Omental fat pad (tissue), 4 donors: ENCODE measurements around the gene SENP6. TPM values are rescaled to one million over a fixed set of nuclear protein-coding genes. Genes with fewer than 3 reads are reported as not detected.

Experiments used
- ATAC-seq: fragments of 150-250 bp; one replicate; pipeline ENCODE4 v1.9.1; 2016; ENCODE audit warnings: mild to moderate bottlenecking, moderate library complexity; ENCODE audit not compliant: low FRiP score
- DNase-seq: peaks from one replicate; pipeline ENCODE4 v3.0.0-alpha.2; 2019; ENCODE audit warnings: low spot score
- total RNA-seq, 4 donors: library from RNA; depleted of rRNA; stranded (reverse); fragments of >200 nt; gene quantifications; one replicate each; pipeline ENCODE4 v1.1.0, GENCODE V29; 2016
- TF ChIP-seq, protein P1 (sequence below), 3 donors: fragments of 450-650 bp; IDR thresholded peaks; one replicate each; pipeline ENCODE4 v1.5.1; 2016 to 2017; ENCODE audit warnings: antibody characterized with exemption in 3 of 3, mild to moderate bottlenecking in 3 of 3, moderate library complexity in 2 of 3

Gene SENP6
- total RNA-seq, 4 donors from 2014 or later: 88.2 to 134 (median 110) TPM

DNA sequence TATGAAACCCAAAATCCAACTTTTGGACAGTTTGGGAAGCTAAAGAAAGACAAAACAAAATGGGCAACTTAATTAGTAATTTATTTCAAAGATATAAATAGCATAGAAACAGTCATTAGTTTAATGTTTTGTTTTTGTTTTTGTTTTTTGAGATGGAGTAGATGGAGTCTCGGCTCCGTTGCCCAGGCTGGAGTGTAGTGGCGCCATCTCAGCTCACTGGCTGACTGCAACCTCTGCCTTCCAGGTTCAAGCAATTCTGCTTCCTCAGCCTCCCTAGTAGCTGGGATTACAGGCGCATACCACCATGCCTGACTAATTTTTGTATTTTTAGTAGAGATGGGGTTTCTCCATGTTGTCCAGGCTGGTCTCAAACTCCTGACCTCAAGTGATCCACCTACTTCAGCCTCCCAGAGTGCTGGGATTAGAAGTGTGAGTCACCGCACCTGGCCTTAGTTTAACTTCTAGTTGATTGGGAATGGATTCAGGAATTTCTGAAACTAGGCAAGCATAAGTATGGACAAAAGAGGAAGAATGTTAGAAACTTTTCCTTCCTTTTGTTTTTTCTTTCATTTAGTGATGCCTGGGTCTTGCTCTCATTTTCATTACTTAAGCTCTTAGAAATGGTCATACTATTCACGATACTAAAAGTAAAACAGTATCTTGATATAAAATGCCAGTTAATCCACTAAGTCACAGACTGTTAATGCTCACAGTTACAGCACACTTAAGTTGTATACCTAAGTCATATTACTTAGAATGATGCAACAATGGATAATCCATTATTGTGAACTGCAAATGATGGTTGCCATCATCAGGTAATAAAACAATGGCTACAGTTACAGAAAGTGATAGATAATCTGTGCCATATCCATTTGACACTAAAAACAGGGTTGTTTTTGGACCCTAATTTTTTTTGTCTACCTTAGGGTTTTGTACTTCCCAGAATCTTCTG is 8.2 kb downstream of the SENP6 start:
- ATAC-seq (no peak), DNase-seq (no peak)
- TF ChIP-seq, protein P1, sequence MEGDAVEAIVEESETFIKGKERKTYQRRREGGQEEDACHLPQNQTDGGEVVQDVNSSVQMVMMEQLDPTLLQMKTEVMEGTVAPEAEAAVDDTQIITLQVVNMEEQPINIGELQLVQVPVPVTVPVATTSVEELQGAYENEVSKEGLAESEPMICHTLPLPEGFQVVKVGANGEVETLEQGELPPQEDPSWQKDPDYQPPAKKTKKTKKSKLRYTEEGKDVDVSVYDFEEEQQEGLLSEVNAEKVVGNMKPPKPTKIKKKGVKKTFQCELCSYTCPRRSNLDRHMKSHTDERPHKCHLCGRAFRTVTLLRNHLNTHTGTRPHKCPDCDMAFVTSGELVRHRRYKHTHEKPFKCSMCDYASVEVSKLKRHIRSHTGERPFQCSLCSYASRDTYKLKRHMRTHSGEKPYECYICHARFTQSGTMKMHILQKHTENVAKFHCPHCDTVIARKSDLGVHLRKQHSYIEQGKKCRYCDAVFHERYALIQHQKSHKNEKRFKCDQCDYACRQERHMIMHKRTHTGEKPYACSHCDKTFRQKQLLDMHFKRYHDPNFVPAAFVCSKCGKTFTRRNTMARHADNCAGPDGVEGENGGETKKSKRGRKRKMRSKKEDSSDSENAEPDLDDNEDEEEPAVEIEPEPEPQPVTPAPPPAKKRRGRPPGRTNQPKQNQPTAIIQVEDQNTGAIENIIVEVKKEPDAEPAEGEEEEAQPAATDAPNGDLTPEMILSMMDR (IDR thresholded peaks at IDR 0.05): no peak

DNA sequence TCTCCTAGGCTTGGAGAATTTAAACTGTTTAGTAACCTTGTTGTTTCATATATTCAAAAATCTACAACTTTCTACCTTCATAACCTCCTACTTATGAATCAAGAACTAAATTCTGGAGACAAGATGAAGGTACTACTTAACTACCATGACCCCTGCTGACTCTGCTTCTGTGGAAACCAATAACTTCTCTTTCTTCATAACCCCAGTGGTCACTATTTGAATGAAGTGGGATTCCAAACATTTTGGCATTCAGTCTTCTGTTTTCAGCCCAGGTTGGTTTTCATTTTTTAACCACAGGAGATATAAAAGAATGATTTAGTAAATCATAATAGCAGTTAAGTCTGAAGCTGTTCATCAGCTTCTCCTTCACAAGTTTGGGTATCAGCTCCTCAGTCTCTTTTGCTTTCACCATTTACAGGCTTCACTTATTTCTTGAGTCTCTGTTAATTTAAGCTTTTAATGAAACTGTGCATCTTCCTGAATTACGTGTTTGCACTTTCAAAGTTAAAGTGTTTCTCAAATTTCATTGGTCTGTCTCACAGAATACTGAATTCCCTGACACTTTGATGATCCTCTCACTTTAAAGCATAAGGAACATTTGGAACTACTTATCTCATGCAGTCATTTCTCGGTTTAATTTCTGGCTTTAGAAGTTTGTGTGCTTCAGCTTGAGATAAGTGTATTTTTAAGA is 9.5 kb downstream of the SENP6 start:
- TF ChIP-seq, protein P1 (IDR thresholded peaks at IDR 0.05): no peak
- DNase-seq: no peak
- ATAC-seq: no peak

DNA sequence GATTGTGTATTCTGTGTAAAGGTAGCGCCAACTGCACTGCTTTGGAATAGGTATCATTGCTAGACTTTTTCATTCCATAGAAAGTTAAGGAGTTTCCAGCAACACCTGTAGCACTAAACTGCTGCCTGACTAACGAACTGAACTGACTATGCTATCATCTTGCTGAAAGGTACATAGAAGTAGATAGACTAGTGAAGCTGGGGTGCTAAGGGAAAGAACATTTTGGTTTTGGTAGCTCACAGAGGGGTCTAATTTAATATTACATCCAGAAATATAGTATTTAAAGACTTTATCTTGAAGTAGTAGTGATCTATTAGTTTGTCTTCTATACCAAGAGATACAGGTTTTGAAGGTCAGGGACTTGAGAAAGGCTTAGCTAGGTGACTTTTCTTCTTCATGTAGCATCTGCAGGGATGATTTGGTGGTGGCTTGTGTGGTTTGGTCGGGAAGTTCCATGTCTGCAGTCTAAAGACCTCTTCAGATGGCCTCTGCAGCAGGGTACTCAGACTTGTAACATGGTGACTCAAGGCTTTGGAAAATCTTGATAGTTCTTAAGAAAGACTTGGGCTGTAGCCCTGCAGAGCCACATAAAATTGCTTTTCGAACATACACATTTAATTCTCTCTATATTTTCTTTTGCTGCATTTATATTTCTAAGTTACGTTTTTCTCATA is 10.2 kb downstream of the SENP6 start:
- ATAC-seq: no peak
- no peak for DNase-seq
- TF ChIP-seq, protein P1 (IDR thresholded peaks at IDR 0.05): no peak

DNA sequence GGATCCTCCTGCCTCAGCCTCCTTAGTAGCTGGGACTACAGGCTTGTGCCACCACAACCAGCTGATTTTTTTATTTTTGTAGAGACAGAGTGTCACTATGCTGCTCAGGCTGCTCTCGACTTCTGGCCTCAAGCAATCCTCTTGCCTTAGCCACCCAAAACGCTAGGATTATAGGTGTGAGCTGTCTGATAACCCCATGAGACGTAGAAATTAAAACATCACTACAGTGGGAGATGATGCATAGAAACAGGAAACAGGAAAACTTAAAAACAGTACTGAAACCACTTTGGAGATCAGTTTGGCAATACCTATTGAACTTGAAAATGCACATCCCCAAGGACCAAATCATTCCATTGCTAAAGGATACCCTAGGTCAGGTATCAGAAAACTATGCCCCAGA is 10.8 kb downstream of the SENP6 start:
- TF ChIP-seq, protein P1 (IDR thresholded peaks at IDR 0.05): no peak
- no peak for ATAC-seq
- no peak for DNase-seq

DNA sequence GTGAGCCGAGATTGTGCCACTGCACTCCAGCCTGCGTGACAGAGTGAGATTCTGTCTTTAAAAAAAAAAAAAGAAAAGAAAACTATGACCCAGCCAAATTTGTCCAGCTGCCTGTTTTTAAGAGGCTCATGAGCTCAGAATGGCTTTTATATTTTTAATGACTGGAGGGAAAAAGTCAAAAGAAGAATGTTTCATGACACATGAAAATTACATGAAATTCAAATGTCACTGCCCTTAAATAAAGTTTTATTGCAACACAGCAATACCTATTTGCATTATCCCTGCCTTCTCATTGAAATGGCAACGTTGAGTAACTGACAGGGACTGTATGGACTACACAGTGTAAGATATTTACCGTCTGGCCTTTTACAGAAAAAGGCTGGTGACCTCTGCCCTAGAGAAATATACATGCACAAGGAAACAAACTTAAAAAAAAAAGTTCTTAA is 11.4 kb downstream of the SENP6 start:
- DNase-seq (no peak), ATAC-seq (no peak)

DNA sequence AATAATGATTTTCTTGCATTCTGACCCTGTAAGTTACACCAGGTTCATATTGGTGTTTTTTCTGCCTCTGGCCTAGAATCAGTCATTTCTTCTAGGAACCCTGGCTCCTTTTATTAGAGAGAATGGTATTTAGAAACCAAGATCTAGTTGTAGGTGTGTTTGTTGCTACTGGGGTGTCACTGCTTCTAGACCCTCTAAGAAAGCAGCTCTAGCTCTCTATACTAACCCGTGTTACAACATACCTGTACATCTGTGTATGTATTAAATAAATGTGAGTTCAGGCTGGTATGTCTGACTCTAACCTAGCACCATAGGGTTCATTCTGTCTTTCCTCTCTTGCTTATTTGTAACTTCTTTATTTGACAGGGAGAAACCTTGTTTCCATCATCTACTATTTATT is 16.8 kb downstream of the SENP6 start:
- no peak for ATAC-seq
- no peak for DNase-seq
- TF ChIP-seq, protein P1 (IDR thresholded peaks at IDR 0.05): no peak

More for the DNA sequence above, 11.4 kb downstream of the SENP6 start:
- TF ChIP-seq, protein P1 (IDR thresholded peaks at IDR 0.05): no peak
